Upper lobe of left lung (tissue), 4 donors: ENCODE results near the gene DOCK7.

Source experiments
- CTCF ChIP-seq, 6 experiments: fragments of 450-650 bp in 4 of 6; fragments of 200-600 bp in 2 of 6; sonication (generic) in 2 of 6; IDR thresholded peaks; one replicate each; pipeline ENCODE4 v1.5.1; 2016 to 2019; ENCODE audit warnings: antibody characterized with exemption in 6 of 6
- EP300 ChIP-seq, 4 donors: sonication (generic); formaldehyde crosslinking; IDR thresholded peaks; one replicate each; pipeline ENCODE4 v1.5.1; 2017; ENCODE audit warnings: antibody characterized with exemption in 4 of 4, control low read depth in 2 of 4
- POLR2A ChIP-seq, 4 donors: fragments of 450-650 bp; IDR thresholded peaks; one replicate each; pipeline ENCODE4 v1.5.1; 2016 to 2017; ENCODE audit warnings: antibody characterized with exemption in 4 of 4, mild to moderate bottlenecking in 2 of 4
- POLR2AphosphoS5 ChIP-seq, 2 donors: sonication (generic); formaldehyde crosslinking; IDR thresholded peaks; one replicate each; pipeline ENCODE4 v1.5.1; 2017; ENCODE audit warnings: antibody characterized with exemption in 2 of 2

- no peak for TF ChIP-seq POLR2A (IDR thresholded peaks at IDR 0.05)
- TF ChIP-seq CTCF (IDR thresholded peaks at IDR 0.05), result no peak
- TF ChIP-seq POLR2AphosphoS5 (IDR thresholded peaks at IDR 0.05), result no peak
- TF ChIP-seq EP300 (IDR thresholded peaks at IDR 0.05), result no peak
These were observed 171.6 kb downstream of the DOCK7 start for GRCh38 chr1:62516600-62516999.
